Astrocyte (in vitro differentiated cells and primary cell): ENCODE results near the gene FBN2. TPM values are rescaled to one million over a fixed set of nuclear protein-coding genes. Genes with fewer than 3 reads are reported as not detected.
"Not testable (repeated sequence)": the region's sequence is repeated elsewhere in the genome, so short reads cannot be mapped to it uniquely, and the experiment has no call there.

Experiments
- DNase-seq: peaks from one replicate; pipeline ENCODE4 v3.0.0-alpha.2; 2010; ENCODE audit warnings: low read depth
- FAIRE-seq: peaks from 2 replicates; lab custom pipeline; 2011; peaks lifted over from hg19 to GRCh38; lab: Jason Lieb, UNC
- H2AFZ ChIP-seq: 2 replicates; pipeline ENCODE4 v1.6.0; 2012; ENCODE audit warnings: low read depth, low read length, inconsistent platforms
- H3K27ac ChIP-seq: 2 replicates; pipeline ENCODE4 v1.5.1; 2011; ENCODE audit warnings: low read depth, low read length, inconsistent platforms
- H3K27me3 ChIP-seq: 2 replicates; pipeline ENCODE4 v1.6.0; 2011; ENCODE audit warnings: low read length, inconsistent platforms; ENCODE audit not compliant: insufficient read depth
- H3K36me3 ChIP-seq: 2 replicates; pipeline ENCODE4 v1.5.1; 2011; ENCODE audit warnings: low read length, inconsistent platforms; ENCODE audit not compliant: insufficient read depth
- H3K4me1 ChIP-seq: 2 replicates; pipeline ENCODE4 v1.5.1; 2011; ENCODE audit warnings: low read length, inconsistent platforms; ENCODE audit not compliant: insufficient read depth
- H3K4me2 ChIP-seq: 2 replicates; pipeline ENCODE4 v1.6.0; 2012; ENCODE audit warnings: low read length, inconsistent platforms
- H3K4me3 ChIP-seq: 2 replicates; pipeline ENCODE4 v1.5.1; 2011; ENCODE audit warnings: low read depth, mild to moderate bottlenecking, low read length, inconsistent platforms; ENCODE audit not compliant: insufficient read depth
- H3K79me2 ChIP-seq: 2 replicates; pipeline ENCODE4 v1.6.0; 2012; ENCODE audit warnings: mild to moderate bottlenecking, low read length, inconsistent platforms; ENCODE audit not compliant: insufficient read depth
- H3K9ac ChIP-seq: 2 replicates; pipeline ENCODE4 v1.6.0; 2012; ENCODE audit warnings: mild to moderate bottlenecking, low read length, inconsistent platforms
- H3K9me3 ChIP-seq: 2 replicates; pipeline ENCODE4 v1.5.1; 2012; ENCODE audit warnings: low read depth, mild to moderate bottlenecking, low read length, inconsistent platforms; ENCODE audit not compliant: insufficient read depth
- H4K20me1 ChIP-seq: 2 replicates; pipeline ENCODE4 v1.6.0; 2012; ENCODE audit warnings: low read length, inconsistent platforms; ENCODE audit not compliant: insufficient read depth
- H3K27ac Mint-ChIP-seq: one replicate; pipeline ENCODE4 v1.8.0; 2021; ENCODE audit warnings: mild to moderate bottlenecking, mixed read lengths; ENCODE audit not compliant: unreplicated experiment
- H3K27me3 Mint-ChIP-seq: one replicate; pipeline ENCODE4 v1.8.0; 2021; ENCODE audit warnings: low read depth, mixed read lengths; ENCODE audit not compliant: unreplicated experiment
- H3K36me3 Mint-ChIP-seq: one replicate; pipeline ENCODE4 v1.8.0; 2021; ENCODE audit warnings: low read depth, mixed read lengths; ENCODE audit not compliant: unreplicated experiment
- H3K4me1 Mint-ChIP-seq: one replicate; pipeline ENCODE4 v1.8.0; 2021; ENCODE audit warnings: low read depth, mixed read lengths; ENCODE audit not compliant: unreplicated experiment
- H3K4me3 Mint-ChIP-seq: one replicate; pipeline ENCODE4 v1.8.0; 2021; ENCODE audit warnings: mild to moderate bottlenecking, moderate library complexity, mixed read lengths; ENCODE audit not compliant: unreplicated experiment
- H3K9me3 Mint-ChIP-seq: one replicate; pipeline ENCODE4 v1.8.0; 2021; ENCODE audit warnings: mild to moderate bottlenecking, mixed read lengths; ENCODE audit not compliant: unreplicated experiment
- CTCF ChIP-seq: IDR thresholded peaks from 2 replicates; pipeline ENCODE4 v1.5.1; 2011; ENCODE audit warnings: low read depth, mild to moderate bottlenecking, inconsistent platforms, low read length, moderate library complexity; ENCODE audit not compliant: insufficient read depth
- EZH2 ChIP-seq: IDR thresholded peaks from 2 replicates; pipeline ENCODE4 v1.6.1; 2012; ENCODE audit warnings: mild to moderate bottlenecking, low read length, inconsistent platforms; ENCODE audit not compliant: insufficient read depth
- total RNA-seq: library from RNA; stranded (reverse); gene quantifications from 2 replicates; pipeline ENCODE4 v1.2.1, GENCODE V29; 2021

FBN2 gene
- total RNA-seq, 1 donor from 2014 or later: 176 TPM

GRCh38 chr5:128506643-128507042 lies 31.4 kb downstream of the FBN2 start:
- peaks cover 11% of the 10 kb centered on the region for H3K9me3 Mint-ChIP-seq
- no peak overlapping the region for H3K4me3 Mint-ChIP-seq

GRCh38 chr5:128503727-128504126 lies 34.3 kb downstream of the FBN2 start:
- not testable (repeated sequence) for H3K4me1 ChIP-seq, H3K9ac ChIP-seq, H3K27ac ChIP-seq, FAIRE-seq, H3K4me2 ChIP-seq, H3K4me1 Mint-ChIP-seq, DNase-seq, H3K27ac Mint-ChIP-seq, H3K4me3 Mint-ChIP-seq, H3K4me3 ChIP-seq, H3K27me3 Mint-ChIP-seq, H4K20me1 ChIP-seq, H3K27me3 ChIP-seq, H3K36me3 ChIP-seq, H2AFZ ChIP-seq, H3K9me3 ChIP-seq, H3K79me2 ChIP-seq
- Mint-ChIP-seq H3K9me3 (peaks cover 11% of the 10 kb centered on the region), H3K36me3 (peaks cover 21% of the 10 kb centered on the region)

More at GRCh38 chr5:128506643-128507042, 31.4 kb downstream of the FBN2 start:
- Histone ChIP-seq H3K4me1 (no peaks in the 10 kb centered on the region), H3K9ac (no peak overlapping the region), H3K27ac (no peak overlapping the region), H3K79me2 (no peaks in the 10 kb centered on the region), H3K27me3 (no peaks in the 10 kb centered on the region), H3K4me2 (no peak overlapping the region), H4K20me1 (no peaks in the 10 kb centered on the region), H3K9me3 (peaks cover 5% of the 10 kb centered on the region), H3K4me3 (no peak overlapping the region), H2AFZ (no peak overlapping the region), H3K36me3 (no peaks in the 10 kb centered on the region)
- FAIRE-seq (no peak), DNase-seq (no peak)
- H3K27ac Mint-ChIP-seq: no peak overlapping the region
- TF ChIP-seq CTCF (no peak), EZH2 (no peak)
- no peaks in the 10 kb centered on the region for H3K4me1 Mint-ChIP-seq
- no peaks in the 10 kb centered on the region for H3K27me3 Mint-ChIP-seq
- H3K36me3 Mint-ChIP-seq: peaks cover 19% of the 10 kb centered on the region

GRCh38 chr5:128498844-128499455 lies 39.1 kb downstream of the FBN2 start:
- TF ChIP-seq CTCF (peak; percentile 57), EZH2 (no peak)
- Histone ChIP-seq H3K9me3 (no peaks in the 10 kb centered on the region), H3K4me2 (no peak overlapping the region), H3K36me3 (no peaks in the 10 kb centered on the region), H4K20me1 (no peaks in the 10 kb centered on the region), H3K4me3 (no peak overlapping the region), H3K9ac (no peak overlapping the region), H3K4me1 (no peaks in the 10 kb centered on the region), H3K79me2 (no peaks in the 10 kb centered on the region), H3K27me3 (no peaks in the 10 kb centered on the region), H3K27ac (no peak overlapping the region), H2AFZ (no peak overlapping the region)
- H3K9me3 Mint-ChIP-seq: peaks cover 5% of the 10 kb centered on the region
- H3K27ac Mint-ChIP-seq: no peak overlapping the region
- H3K4me1 Mint-ChIP-seq: no peaks in the 10 kb centered on the region
- no peak overlapping the region for H3K4me3 Mint-ChIP-seq
- FAIRE-seq: peak; percentile 79
- DNase-seq: peak; percentile 47
- no peaks in the 10 kb centered on the region for H3K27me3 Mint-ChIP-seq
- H3K36me3 Mint-ChIP-seq: peaks cover 12% of the 10 kb centered on the region
